Neural progenitor cell (in vitro differentiated cells): ENCODE data around the gene PCDH9. TPM values are rescaled to one million over a fixed set of nuclear protein-coding genes. Genes with fewer than 3 reads are reported as not detected.

Source experiments
- DNase-seq: peaks from one replicate; pipeline ENCODE4 v3.0.0-alpha.2; 2016; ENCODE audit warnings: low spot score
- H2AFZ ChIP-seq: fragments of 200-600 bp; sonication (generic); replicated peaks from 2 replicates; pipeline ENCODE4 v1.6.1; 2016; ENCODE audit warnings: antibody characterized with exemption
- H3F3A ChIP-seq: fragments of 200-600 bp; sonication (generic); 2 replicates; pipeline ENCODE4 v1.6.1; 2016; ENCODE audit warnings: antibody characterized with exemption, low read depth
- H3K27ac ChIP-seq: fragments of 200-600 bp; sonication (generic); 2 replicates; pipeline ENCODE4 v1.5.1; 2016; ENCODE audit warnings: mild to moderate bottlenecking
- H3K27me3 ChIP-seq: fragments of 200-600 bp; sonication (generic); 2 replicates; pipeline ENCODE4 v1.6.1; 2016; ENCODE audit warnings: mild to moderate bottlenecking, moderate library complexity
- H3K36me3 ChIP-seq: fragments of 200-600 bp; sonication (generic); 2 replicates; pipeline ENCODE4 v1.5.1; 2016
- H3K4me1 ChIP-seq: fragments of 200-600 bp; sonication (generic); 2 replicates; pipeline ENCODE4 v1.6.1; 2016; ENCODE audit warnings: mixed run types
- H3K4me2 ChIP-seq: fragments of 200-600 bp; sonication (generic); 2 replicates; pipeline ENCODE4 v1.6.1; 2016
- H3K4me3 ChIP-seq: fragments of 200-600 bp; sonication (generic); 2 replicates; pipeline ENCODE4 v1.5.1; 2016
- H3K79me2 ChIP-seq: fragments of 200-600 bp; sonication (generic); 2 replicates; pipeline ENCODE4 v1.6.1; 2016; ENCODE audit warnings: low read depth
- H3K9ac ChIP-seq: fragments of 200-600 bp; sonication (generic); 2 replicates; pipeline ENCODE4 v1.6.1; 2016
- H3K9me3 ChIP-seq: fragments of 200-600 bp; sonication (generic); 2 replicates; pipeline ENCODE4 v1.5.1; 2016; ENCODE audit warnings: low read depth
- H4K20me1 ChIP-seq: fragments of 200-600 bp; sonication (generic); 2 replicates; pipeline ENCODE4 v1.6.1; 2016; ENCODE audit warnings: low read depth
- H3K27ac Mint-ChIP-seq: 3 replicates; pipeline ENCODE4 v1.8.0; 2021; ENCODE audit warnings: mixed read lengths
- H3K27me3 Mint-ChIP-seq: 2 replicates; pipeline ENCODE4 v1.8.0; 2022; ENCODE audit warnings: low read depth, mild to moderate bottlenecking, inconsistent platforms, moderate library complexity, mixed read lengths; ENCODE audit not compliant: insufficient read depth
- H3K36me3 Mint-ChIP-seq: 3 replicates; pipeline ENCODE4 v1.8.0; 2021; ENCODE audit warnings: mixed read lengths
- H3K4me1 Mint-ChIP-seq: 3 replicates; pipeline ENCODE4 v1.8.0; 2021; ENCODE audit warnings: mixed read lengths
- H3K4me3 Mint-ChIP-seq: 3 replicates; pipeline ENCODE4 v1.8.0; 2021; ENCODE audit warnings: mild to moderate bottlenecking, moderate library complexity, mixed read lengths
- H3K9me3 Mint-ChIP-seq: 3 replicates; pipeline ENCODE4 v1.8.0; 2020; ENCODE audit warnings: mixed read lengths
- CTCF ChIP-seq: fragments of 200-600 bp; sonication (generic); IDR thresholded peaks from 2 replicates; pipeline ENCODE4 v1.5.1; 2017; ENCODE audit warnings: antibody characterized with exemption, mild to moderate bottlenecking
- EZH2 ChIP-seq: fragments of 200-600 bp; sonication (generic); IDR thresholded peaks from 2 replicates; pipeline ENCODE4 v1.6.1; 2017; ENCODE audit warnings: antibody characterized with exemption, mild to moderate bottlenecking, moderate library complexity
- EZH2phosphoT487 ChIP-seq: fragments of 200-600 bp; sonication (generic); IDR thresholded peaks from 2 replicates; pipeline ENCODE4 v1.6.1; 2017; ENCODE audit warnings: antibody characterized with exemption
- total RNA-seq: library from RNA; depleted of rRNA; stranded (reverse); fragments of >200 nt; gene quantifications from 2 replicates; pipeline ENCODE4 v1.2.3, GENCODE V29; 2015; ENCODE audit warnings: low replicate concordance

The PCDH9 gene
- total RNA-seq, 1 donor from 2014 or later, result 0.24 TPM

GRCh38 chr13:66992183-66992582 is 238.0 kb downstream of the PCDH9 start:
- Mint-ChIP-seq H3K4me3 (no peak overlapping the region), H3K9me3 (no peaks in the 10 kb centered on the region), H3K27me3 (no peaks in the 10 kb centered on the region), H3K36me3 (no peaks in the 10 kb centered on the region), H3K27ac (no peak overlapping the region), H3K4me1 (peaks cover 3% of the 10 kb centered on the region)
- no peak overlapping the region for H3K4me2 ChIP-seq
- no peaks in the 10 kb centered on the region for H4K20me1 ChIP-seq
- no peak overlapping the region for H3K9ac ChIP-seq
- H3F3A ChIP-seq, result no peaks in the 10 kb centered on the region
- H3K79me2 ChIP-seq, result no peaks in the 10 kb centered on the region
- no peak overlapping the region for H3K27ac ChIP-seq
- DNase-seq, result no peak
- no peaks in the 10 kb centered on the region for H3K4me1 ChIP-seq
- H3K9me3 ChIP-seq, result no peaks in the 10 kb centered on the region
- H3K4me3 ChIP-seq, result no peak overlapping the region
- peak overlapping the region; percentile 77 for H2AFZ ChIP-seq
- TF ChIP-seq EZH2, result no peak
- TF ChIP-seq CTCF, result no peak
- TF ChIP-seq EZH2phosphoT487, result no peak
- H3K36me3 ChIP-seq, result no peaks in the 10 kb centered on the region
- no peaks in the 10 kb centered on the region for H3K27me3 ChIP-seq

GRCh38 chr13:66984241-66984640 is 245.9 kb downstream of the PCDH9 start:
- H3K9me3 ChIP-seq, result no peaks in the 10 kb centered on the region
- no peak overlapping the region for H3K27ac Mint-ChIP-seq
- TF ChIP-seq CTCF, result no peak
- no peak for TF ChIP-seq EZH2phosphoT487
- TF ChIP-seq EZH2, result no peak

GRCh38 chr13:66981912-66982311 is 248.2 kb downstream of the PCDH9 start:
- Histone ChIP-seq H3K4me2 (no peak overlapping the region), H3K27ac (no peak overlapping the region), H3K4me3 (no peak overlapping the region), H3K9me3 (no peaks in the 10 kb centered on the region), H3K27me3 (no peaks in the 10 kb centered on the region), H2AFZ (no peak overlapping the region), H3K79me2 (no peaks in the 10 kb centered on the region), H3K36me3 (no peaks in the 10 kb centered on the region), H4K20me1 (no peaks in the 10 kb centered on the region), H3K9ac (no peak overlapping the region), H3F3A (no peaks in the 10 kb centered on the region), H3K4me1 (no peaks in the 10 kb centered on the region)
- H3K4me3 Mint-ChIP-seq, result no peak overlapping the region
- H3K36me3 Mint-ChIP-seq, result no peaks in the 10 kb centered on the region
- peaks cover 2% of the 10 kb centered on the region for H3K9me3 Mint-ChIP-seq
- H3K4me1 Mint-ChIP-seq, result no peaks in the 10 kb centered on the region
- H3K27ac Mint-ChIP-seq, result no peak overlapping the region
- H3K27me3 Mint-ChIP-seq, result no peaks in the 10 kb centered on the region
- TF ChIP-seq CTCF (no peak), EZH2 (no peak), EZH2phosphoT487 (no peak)
- no peak for DNase-seq

More at GRCh38 chr13:66984241-66984640, 245.9 kb downstream of the PCDH9 start:
- Mint-ChIP-seq H3K4me1 (no peaks in the 10 kb centered on the region), H3K9me3 (peaks cover 2% of the 10 kb centered on the region), H3K4me3 (no peak overlapping the region), H3K36me3 (no peaks in the 10 kb centered on the region), H3K27me3 (no peaks in the 10 kb centered on the region)
- Histone ChIP-seq H3K4me2 (no peak overlapping the region), H3K79me2 (no peaks in the 10 kb centered on the region), H4K20me1 (no peaks in the 10 kb centered on the region), H3K9ac (no peak overlapping the region), H3K27ac (no peak overlapping the region), H3F3A (no peaks in the 10 kb centered on the region), H3K4me1 (no peaks in the 10 kb centered on the region), H3K4me3 (no peak overlapping the region), H2AFZ (no peak overlapping the region), H3K27me3 (no peaks in the 10 kb centered on the region), H3K36me3 (no peaks in the 10 kb centered on the region)
- no peak for DNase-seq
